Activated CD4-positive, alpha-beta memory T cell treated with anti-CD3 and anti-CD28 coated beads for 36 hours (primary cell): ENCODE results near the gene MATCAP1. TPM values are rescaled to one million over a fixed set of nuclear protein-coding genes. Genes with fewer than 3 reads are reported as not detected.
A peak's percentile ranks its signal among the peaks of the same experiment; 100 is the strongest.

Experiments used
- CTCF ChIA-PET: fragments of 350-600 bp; sonication (Branson Sonifier 250); formaldehyde crosslinking; loops from one replicate; lab custom pipeline; 2021; ENCODE audit warnings: antibody characterized with exemption, inconsistent platforms; lab: Charles Lee
- POLR2A ChIA-PET: fragments of 350-600 bp; sonication (Branson Sonifier 250); formaldehyde crosslinking; loops from one replicate; lab custom pipeline; 2021; ENCODE audit warnings: antibody characterized with exemption; lab: Charles Lee
- DNase-seq: peaks from one replicate; pipeline ENCODE4 v3.0.0-alpha.2; 2020
- H3K27ac Mint-ChIP-seq: one replicate; pipeline ENCODE4 v1.8.0; 2021; ENCODE audit warnings: mixed read lengths
- H3K27me3 Mint-ChIP-seq: one replicate; pipeline ENCODE4 v1.8.0; 2021; ENCODE audit warnings: mixed read lengths
- H3K36me3 Mint-ChIP-seq: one replicate; pipeline ENCODE4 v1.8.0; 2021; ENCODE audit warnings: mixed read lengths
- H3K4me1 Mint-ChIP-seq: one replicate; pipeline ENCODE4 v1.8.0; 2021; ENCODE audit warnings: low read depth, mixed read lengths
- H3K4me3 Mint-ChIP-seq: one replicate; pipeline ENCODE4 v1.8.0; 2021; ENCODE audit warnings: mild to moderate bottlenecking, mixed read lengths
- H3K9me3 Mint-ChIP-seq: one replicate; pipeline ENCODE4 v1.8.0; 2021; ENCODE audit warnings: mixed read lengths
- intact Hi-C: fragments of 100-400 bp; cut with micrococcal nuclease; formaldehyde crosslinking; loops from one replicate; pipeline ENCODE4 v1.15.1; 2023
- total RNA-seq, 2 experiments: library from RNA; stranded (reverse); gene quantifications; one replicate each; pipeline ENCODE4 v1.2.3, GENCODE V29; 2021

The MATCAP1 gene
- 10 to 100 TPM; 37.3 to 38.3 TPM for total RNA-seq

GRCh38 chr16:67183627-67184452 is at the start of gene MATCAP1:
TSS of gene MATCAP1 (minus strand) at chr16:67183963. CDS start at chr16:67180610, 3,353 bp downstream.
- ChIA-PET CTCF (interaction anchor here (0.6 to 4.0 kb wide), 18 partner anchors 10 to 230 kb away, joined by 3 to 57 read pairs (median 10); partner anchors contain the start of genes B3GNT9, CES3, FBXL8 and NOL3), POLR2A (interaction anchor here (1.0 to 1.4 kb wide), 3 partner anchors 23 to 170 kb away, joined by 3 read pairs; partner anchors contain the start of gene FHOD1)
- H3K4me3 Mint-ChIP-seq: no peak within 1 kb of the TSS
- no peaks in the 10 kb centered on the region for H3K36me3 Mint-ChIP-seq
- no peaks in the 10 kb centered on the region for H3K9me3 Mint-ChIP-seq
- no peak within 1 kb of the TSS for H3K27ac Mint-ChIP-seq
- DNase-seq: peak; percentile 96
- H3K27me3 Mint-ChIP-seq: peaks cover 8% of the 10 kb centered on the region
- intact Hi-C loops: loop anchor here (1.0 to 2.0 kb wide), 5 partner anchors 8 to 199 kb away; partner anchors contain the start of genes E2F4, FBXL8, FHOD1 and TRADD
- H3K4me1 Mint-ChIP-seq: peaks cover 14% of the 10 kb centered on the region

- Mint-ChIP-seq H3K4me1 (peaks cover 20% of the 10 kb centered on the region), H3K9me3 (no peaks in the 10 kb centered on the region), H3K4me3 (no peak overlapping the region), H3K27me3 (no peaks in the 10 kb centered on the region), H3K36me3 (peaks cover 43% of the 10 kb centered on the region), H3K27ac (no peak overlapping the region)
- CTCF ChIA-PET: interaction anchor here (0.6 to 1.0 kb wide), 2 partner anchors 28 to 236 kb away, joined by 3 read pairs; no protein-coding TSS in a partner anchor
- POLR2A ChIA-PET: no interaction called here
- intact Hi-C loops: no loop called here
- DNase-seq: no peak
These were observed 47.3 kb upstream of the MATCAP1 start for GRCh38 chr16:67230809-67231660.

GRCh38 chr16:67229906-67230808 is 46.4 kb upstream of the MATCAP1 start:
- no peak overlapping the region for H3K4me3 Mint-ChIP-seq
- ChIA-PET CTCF (interaction anchor here (0.6 to 2.6 kb wide), 4 partner anchors 8 to 236 kb away, joined by 3 to 8 read pairs (median 3); no protein-coding TSS in a partner anchor), POLR2A (interaction anchor here (1.1 kb wide), 1 partner anchor 15 kb away, joined by 3 read pairs; no protein-coding TSS in a partner anchor)
- DNase-seq: no peak
- no peaks in the 10 kb centered on the region for H3K9me3 Mint-ChIP-seq
- H3K27me3 Mint-ChIP-seq: no peaks in the 10 kb centered on the region
- H3K4me1 Mint-ChIP-seq: peaks cover 27% of the 10 kb centered on the region
- intact Hi-C loops: no loop called here
- H3K36me3 Mint-ChIP-seq: peaks cover 38% of the 10 kb centered on the region
- no peak overlapping the region for H3K27ac Mint-ChIP-seq

- intact Hi-C loops: no loop called here
- H3K4me3 Mint-ChIP-seq: peak overlapping the region; percentile 98
- H3K27me3 Mint-ChIP-seq: no peaks in the 10 kb centered on the region
- no peaks in the 10 kb centered on the region for H3K9me3 Mint-ChIP-seq
- no peak for DNase-seq
- H3K4me1 Mint-ChIP-seq: peaks cover 38% of the 10 kb centered on the region
- H3K36me3 Mint-ChIP-seq: peaks cover 34% of the 10 kb centered on the region
- ChIA-PET CTCF (interaction anchor here (1.0 to 2.6 kb wide), 2 partner anchors 9 to 44 kb away, joined by 3 to 8 read pairs; no protein-coding TSS in a partner anchor), POLR2A (interaction anchor here (3.0 kb wide), 1 partner anchor 17 kb away, joined by 37 read pairs; the partner anchor contains the start of gene FHOD1)
- no peak overlapping the region for H3K27ac Mint-ChIP-seq
These were observed 45.1 kb upstream of the MATCAP1 start for GRCh38 chr16:67228905-67229304.

GRCh38 chr16:67228034-67228785 is 44.4 kb upstream of the MATCAP1 start:
- Mint-ChIP-seq H3K9me3 (no peaks in the 10 kb centered on the region), H3K36me3 (peaks cover 30% of the 10 kb centered on the region), H3K27me3 (no peaks in the 10 kb centered on the region), H3K4me3 (peak overlapping the region; percentile 98), H3K27ac (peak overlapping the region; percentile 95), H3K4me1 (peaks cover 44% of the 10 kb centered on the region)
- CTCF ChIA-PET: interaction anchor here (1.4 to 2.6 kb wide), 7 partner anchors 8 to 253 kb away, joined by 3 to 15 read pairs (median 5); partner anchors contain the start of gene ATP6V0D1
- intact Hi-C loops: no loop called here
- no peak for DNase-seq
- POLR2A ChIA-PET: interaction anchor here (0.6 to 3.0 kb wide), 3 partner anchors 17 to 693 kb away, joined by 3 to 37 read pairs (median 6); partner anchors contain the start of genes ATP6V0D1 and FHOD1

- ChIA-PET POLR2A (interaction anchor here (1.2 to 3.0 kb wide), 4 partner anchors 9 to 254 kb away, joined by 3 to 37 read pairs (median 6); partner anchors contain the start of genes ATP6V0D1 and FHOD1), CTCF (interaction anchor here (1.0 to 2.6 kb wide), 13 partner anchors 9 to 332 kb away, joined by 3 to 15 read pairs (median 4); partner anchors contain the start of genes ATP6V0D1 and E2F4)
- Mint-ChIP-seq H3K36me3 (peaks cover 28% of the 10 kb centered on the region), H3K27ac (peak overlapping the region; percentile 95), H3K4me1 (peaks cover 48% of the 10 kb centered on the region), H3K4me3 (peak overlapping the region; percentile 98), H3K27me3 (no peaks in the 10 kb centered on the region), H3K9me3 (no peaks in the 10 kb centered on the region)
- DNase-seq: no peak
- intact Hi-C loops: loop anchor here (1.0 kb wide), 3 partner anchors 9 to 35 kb away; partner anchors contain the start of genes E2F4 and FHOD1
These were observed 43.8 kb upstream of the MATCAP1 start for GRCh38 chr16:67227567-67227921.

GRCh38 chr16:67226804-67227566 is 43.2 kb upstream of the MATCAP1 start, which contains the start of gene TMEM208:
TSS of gene TMEM208 (plus strand) at chr16:67227130. CDS start at chr16:67227219, 89 bp downstream.
- H3K36me3 Mint-ChIP-seq: peaks cover 28% of the 10 kb centered on the region
- peak; percentile 99 for DNase-seq
- H3K4me3 Mint-ChIP-seq: peak within 1 kb of the TSS; percentile 98
- intact Hi-C loops: loop anchor here (1.0 kb wide), 3 partner anchors 9 to 35 kb away; partner anchors contain the start of genes E2F4 and FHOD1
- H3K27ac Mint-ChIP-seq: peak within 1 kb of the TSS; percentile 95
- POLR2A ChIA-PET: interaction anchor here (0.5 to 3.0 kb wide), 7 partner anchors 9 to 254 kb away, joined by 3 to 37 read pairs (median 4); partner anchors contain the start of genes ATP6V0D1 and FHOD1
- no peaks in the 10 kb centered on the region for H3K9me3 Mint-ChIP-seq
- H3K27me3 Mint-ChIP-seq: no peaks in the 10 kb centered on the region
- H3K4me1 Mint-ChIP-seq: peaks cover 48% of the 10 kb centered on the region
- CTCF ChIA-PET: interaction anchor here (0.7 to 2.6 kb wide), 20 partner anchors 9 to 332 kb away, joined by 3 to 15 read pairs (median 4); partner anchors contain the start of genes ATP6V0D1, E2F4, FHOD1 and TPPP3

- H3K4me3 Mint-ChIP-seq: peak overlapping the region; percentile 98
- H3K36me3 Mint-ChIP-seq: peaks cover 23% of the 10 kb centered on the region
- H3K4me1 Mint-ChIP-seq: peaks cover 48% of the 10 kb centered on the region
- no peaks in the 10 kb centered on the region for H3K9me3 Mint-ChIP-seq
- peak overlapping the region; percentile 95 for H3K27ac Mint-ChIP-seq
- POLR2A ChIA-PET: interaction anchor here (1.2 to 3.0 kb wide), 5 partner anchors 10 to 41 kb away, joined by 4 to 37 read pairs (median 8); partner anchors contain the start of gene FHOD1
- no peaks in the 10 kb centered on the region for H3K27me3 Mint-ChIP-seq
- CTCF ChIA-PET: interaction anchor here (0.7 to 2.4 kb wide), 15 partner anchors 9 to 331 kb away, joined by 3 to 15 read pairs (median 4); partner anchors contain the start of genes E2F4, FHOD1 and TPPP3
- intact Hi-C loops: no loop called here
- DNase-seq: no peak
These were observed 42.6 kb upstream of the MATCAP1 start for GRCh38 chr16:67226295-67226803.

- no peaks in the 10 kb centered on the region for H3K27me3 Mint-ChIP-seq
- POLR2A ChIA-PET: interaction anchor here (0.9 to 1.0 kb wide), 2 partner anchors 9 to 20 kb away, joined by 3 read pairs; no protein-coding TSS in a partner anchor
- peak overlapping the region; percentile 34 for H3K27ac Mint-ChIP-seq
- no peak overlapping the region for H3K4me3 Mint-ChIP-seq
- intact Hi-C loops: no loop called here
- H3K9me3 Mint-ChIP-seq: no peaks in the 10 kb centered on the region
- H3K36me3 Mint-ChIP-seq: peaks cover 11% of the 10 kb centered on the region
- CTCF ChIA-PET: interaction anchor here (1.6 kb wide), 1 partner anchor 26 kb away, joined by 7 read pairs; no protein-coding TSS in a partner anchor
- H3K4me1 Mint-ChIP-seq: peaks cover 48% of the 10 kb centered on the region
- no peak for DNase-seq
These were observed 40.2 kb upstream of the MATCAP1 start for GRCh38 chr16:67223992-67224391.
